H1 (cell line): ENCODE results near the gene ANKFN1. TPM values are rescaled to one million over a fixed set of nuclear protein-coding genes. Genes with fewer than 3 reads are reported as not detected.

Experiments used
- CTCF ChIA-PET: fragments of 300-600 bp; sonication (Branson Sonifier 250); formaldehyde crosslinking; loops from one replicate; lab custom pipeline; 2021; ENCODE audit not compliant: partially characterized antibody; lab: Charles Lee
- POLR2A ChIA-PET: fragments of 300-600 bp; sonication (Branson Sonifier 250); formaldehyde crosslinking; loops from one replicate; lab custom pipeline; 2021; ENCODE audit warnings: inconsistent platforms; ENCODE audit not compliant: partially characterized antibody; lab: Charles Lee
- DNase-seq, 2 experiments: peaks; one replicate each; pipeline versions ENCODE4 v3.0.0 to v3.0.0-alpha.2; 2010 to 2022; ENCODE audit warnings: low spot score in 2 of 2, low read depth in 1 of 2, mixed read lengths in 1 of 2
- FAIRE-seq: peaks from 2 replicates; lab custom pipeline; 2011; peaks lifted over from hg19 to GRCh38; lab: Jason Lieb, UNC
- H2AFZ ChIP-seq: 2 replicates; pipeline ENCODE4 v1.8.1; 2012; ENCODE audit warnings: low read length, inconsistent platforms
- H2AK5ac ChIP-seq: 2 replicates; pipeline ENCODE4 v1.6.1; 2013; ENCODE audit warnings: low read depth, low read length
- H2BK120ac ChIP-seq: replicated peaks from 2 replicates; pipeline ENCODE3; 2013; ENCODE audit warnings: low read depth, low read length, inconsistent platforms
- H2BK12ac ChIP-seq: 2 replicates; pipeline ENCODE4 v1.6.1; 2013; ENCODE audit warnings: low read depth, low read length
- H2BK15ac ChIP-seq: 2 replicates; pipeline ENCODE4 v1.6.1; 2013; ENCODE audit warnings: low read length
- H2BK20ac ChIP-seq: 2 replicates; pipeline ENCODE4 v1.6.1; 2013; ENCODE audit warnings: low read length
- H2BK5ac ChIP-seq: 2 replicates; pipeline ENCODE4 v1.6.1; 2013; ENCODE audit warnings: low read depth, low read length
- H3K14ac ChIP-seq: 2 replicates; pipeline ENCODE4 v1.6.1; 2013; ENCODE audit warnings: inconsistent platforms; ENCODE audit not compliant: insufficient read length
- H3K18ac ChIP-seq: 2 replicates; pipeline ENCODE4 v1.6.1; 2013; ENCODE audit warnings: low read length; ENCODE audit errors: extremely low read depth
- H3K23ac ChIP-seq: 2 replicates; pipeline ENCODE4 v1.6.1; 2013; ENCODE audit warnings: inconsistent platforms; ENCODE audit not compliant: insufficient read length
- H3K23me2 ChIP-seq: 2 replicates; pipeline ENCODE4 v1.6.1; 2013; ENCODE audit warnings: low read depth, low read length
- H3K27ac ChIP-seq: 2 replicates; pipeline ENCODE4 v1.6.1; 2011; ENCODE audit warnings: low read depth, low read length, inconsistent platforms
- H3K27me3 ChIP-seq, 4 experiments: replicated peaks in 1 of 4; 1 replicate in 1 of 4; 2 replicates in 3 of 4; pipeline versions ENCODE4 v1.6.1 to v1.8.1; 2011 to 2013; ENCODE audit warnings: low read length in 3 of 4, mild to moderate bottlenecking in 3 of 4, inconsistent platforms in 2 of 4, mixed read lengths in 2 of 4, moderate library complexity in 1 of 4; ENCODE audit not compliant: control insufficient read depth in 3 of 4, insufficient read depth in 3 of 4; ENCODE audit errors: extremely low read depth in 1 of 4
- H3K36me3 ChIP-seq, 4 experiments: 2 replicates each; pipeline versions ENCODE4 v1.6.1 to v1.8.1; 2011 to 2013; ENCODE audit warnings: mild to moderate bottlenecking in 4 of 4, low read length in 3 of 4, moderate library complexity in 2 of 4, control low read depth in 1 of 4, inconsistent platforms in 1 of 4; ENCODE audit not compliant: insufficient read depth in 4 of 4, control insufficient read depth in 2 of 4
- H3K4ac ChIP-seq: replicated peaks from 2 replicates; pipeline ENCODE3; 2013; ENCODE audit warnings: low read length, low read depth, mixed read lengths, inconsistent platforms; ENCODE audit not compliant: insufficient read length
- H3K4me1 ChIP-seq, 4 experiments: replicated peaks in 1 of 4; 1 replicate in 1 of 4; 2 replicates in 3 of 4; pipeline versions ENCODE4 v1.6.1 to v1.8.1; 2011 to 2013; ENCODE audit warnings: low read length in 3 of 4, inconsistent platforms in 2 of 4, mixed read lengths in 1 of 4; ENCODE audit not compliant: insufficient read depth in 4 of 4, control insufficient read depth in 3 of 4
- H3K4me2 ChIP-seq, 2 experiments: 2 replicates each; pipeline versions ENCODE4 v1.6.1 to v1.8.1; 2011 to 2013; ENCODE audit warnings: low read depth in 2 of 2, low read length in 2 of 2, control low read depth in 1 of 2, inconsistent platforms in 1 of 2, mild to moderate bottlenecking in 1 of 2; ENCODE audit not compliant: insufficient read depth in 1 of 2
- H3K4me3 ChIP-seq, 4 experiments: fragments of 200-600, 300-600 bp in 1 of 4; sonication (generic), shearing (Covaris generic), sonication (Bioruptor Twin) in 1 of 4; 2 replicates each; pipeline versions ENCODE4 v1.5.1 to v1.8.1; 2011 to 2016; ENCODE audit warnings: low read length in 4 of 4, low read depth in 3 of 4, control low read depth in 2 of 4, inconsistent platforms in 2 of 4, mild to moderate bottlenecking in 2 of 4, mixed read lengths in 1 of 4, moderate library complexity in 1 of 4; ENCODE audit not compliant: insufficient read depth in 2 of 4; ENCODE audit errors: extremely low read depth in 1 of 4
- H3K56ac ChIP-seq: replicated peaks from 2 replicates; pipeline ENCODE3; 2013; ENCODE audit warnings: low read depth, mild to moderate bottlenecking, mixed read lengths, low read length, inconsistent platforms; ENCODE audit not compliant: insufficient read length
- H3K79me1 ChIP-seq: 2 replicates; pipeline ENCODE4 v1.6.1; 2013; ENCODE audit warnings: low read depth, low read length, control low read depth
- H3K79me2 ChIP-seq, 2 experiments: 2 replicates each; pipeline versions ENCODE4 v1.6.1 to v1.8.1; 2012 to 2013; ENCODE audit warnings: low read length in 2 of 2, mild to moderate bottlenecking in 2 of 2, inconsistent platforms in 1 of 2; ENCODE audit not compliant: insufficient read depth in 2 of 2, control insufficient read depth in 1 of 2
- H3K9ac ChIP-seq, 4 experiments: replicated peaks in 1 of 4; 1 replicate in 1 of 4; 2 replicates in 3 of 4; pipeline versions ENCODE4 v1.6.1 to v1.8.1; 2011 to 2013; ENCODE audit warnings: low read depth in 3 of 4, low read length in 3 of 4, control low read depth in 2 of 4, mild to moderate bottlenecking in 2 of 4, moderate library complexity in 2 of 4, inconsistent platforms in 1 of 4; ENCODE audit errors: extremely low read depth in 1 of 4
- H3K9me3 ChIP-seq, 2 experiments: 2 replicates each; pipeline versions ENCODE4 v1.6.1 to v1.8.1; 2012 to 2013; ENCODE audit warnings: mild to moderate bottlenecking in 2 of 2, moderate library complexity in 2 of 2, control low read depth in 1 of 2, inconsistent platforms in 1 of 2, low read depth in 1 of 2, low read length in 1 of 2, mixed read lengths in 1 of 2; ENCODE audit not compliant: insufficient read depth in 2 of 2
- H4K20me1 ChIP-seq, 2 experiments: replicated peaks in 1 of 2; 2 replicates each; pipeline versions ENCODE3 to v1.8.1; 2011 to 2013; ENCODE audit warnings: inconsistent platforms in 2 of 2, low read length in 2 of 2, mild to moderate bottlenecking in 1 of 2; ENCODE audit not compliant: insufficient read depth in 2 of 2, control insufficient read depth in 1 of 2
- H4K5ac ChIP-seq: 2 replicates; pipeline ENCODE4 v1.6.1; 2013; ENCODE audit warnings: low read length, low read depth, mixed read lengths, inconsistent platforms; ENCODE audit not compliant: insufficient read length
- H4K8ac ChIP-seq: 2 replicates; pipeline ENCODE4 v1.8.0; 2013; ENCODE audit warnings: mild to moderate bottlenecking, moderate library complexity, low read length, inconsistent platforms; ENCODE audit not compliant: insufficient read depth; ENCODE audit errors: extremely low read depth
- H4K91ac ChIP-seq: replicated peaks from 2 replicates; pipeline ENCODE3; 2013; ENCODE audit warnings: low read length, mixed read lengths, inconsistent platforms; ENCODE audit not compliant: insufficient read length
- ASH2L ChIP-seq: fragments of 200-600, 300-600 bp; sonication (generic); IDR thresholded peaks from one replicate; pipeline ENCODE4 v1.7.1; 2017; ENCODE audit warnings: low read length
- MAFK ChIP-seq: IDR thresholded peaks from 2 replicates; pipeline ENCODE4 v1.6.1; 2012; ENCODE audit warnings: low read depth, mild to moderate bottlenecking, improper control_type of control experiment, low read length
- MAX ChIP-seq: IDR thresholded peaks from 2 replicates; pipeline ENCODE4 v1.6.1; 2012; ENCODE audit warnings: inconsistent platforms
- SRF ChIP-seq: IDR thresholded peaks from 2 replicates; pipeline ENCODE4 v1.6.1; 2011; ENCODE audit warnings: mild to moderate bottlenecking, low read depth, low read length, moderate library complexity
- TBP ChIP-seq: IDR thresholded peaks from 2 replicates; pipeline ENCODE4 v1.6.1; 2011; ENCODE audit warnings: low read depth, low read length, improper control_type of control experiment
- WGBS, 2 experiments: shearing (Covaris generic) in 1 of 2; methylation state at CpG; one replicate each; pipeline versions ENCODE4 v1.1.6 to v1.1.7; 2013 to 2015; ENCODE audit warnings: low lambda C conversion rate in 2 of 2, mixed read lengths in 2 of 2, inconsistent platforms in 1 of 2, low coverage in 1 of 2, missing lambda C conversion rate in 1 of 2; ENCODE audit not compliant: insufficient replicate concordance in 2 of 2, insufficient coverage in 1 of 2, insufficient read length in 1 of 2; ENCODE audit errors: extremely low coverage in 1 of 2, missing lambda C conversion rate in 1 of 2; 5-methylcytosine and 5-hydroxymethylcytosine counted together
- polyA plus RNA-seq, 7 experiments: library from polyadenylated mRNA; depleted of rRNA in 3 of 7; stranded (reverse) in 5 of 7; unstranded in 2 of 7; fragments of >200 nt in 5 of 7; fragments of 200-250 nt in 2 of 7; gene quantifications; 1 replicate in 5 of 7; 2 replicates in 1 of 7; 4 replicates in 1 of 7; pipeline versions ENCODE4 v1.2.1 to v1.2.3, GENCODE V29; 2011 to 2013; ENCODE audit warnings: missing spikeins in 2 of 7, mixed read lengths in 2 of 7
- total RNA-seq: library from RNA; stranded (reverse); fragmentation: NEBNext Ultra II Directional; extraction: Animal tissue kit (Norgen Biotek cat#: 25700); gene quantifications from 2 replicates; pipeline ENCODE4 v1.2.1, GENCODE V29; 2021

ANKFN1 gene
- total and polyA plus RNA-seq, 2 of the 8 experiments (the other 6 are each of a cell fraction or from before 2014, with no cell fraction given) = not detected

- WGBS, 2 experiments = 71% methylated on average over 2 of the region's 2 CpGs; no CpG with 5 or more reads in 1 of the 2 experiments
Observed at GRCh38 chr17:56488800-56489199, 335.5 kb downstream of the ANKFN1 start.

More at GRCh38 chr17:56488800-56489199, 335.5 kb downstream of the ANKFN1 start:
- no peak overlapping the region for H2AFZ ChIP-seq
- no peak overlapping the region for H3K4me3 ChIP-seq
- no peak overlapping the region for H4K91ac ChIP-seq
- H4K5ac ChIP-seq = no peak overlapping the region
- no peaks in the 10 kb centered on the region for H3K9me3 ChIP-seq
- H3K4me1 ChIP-seq = no peaks in the 10 kb centered on the region
- no peak overlapping the region for H3K4ac ChIP-seq
- DNase-seq (no peak), FAIRE-seq (no peak)
- H2BK15ac ChIP-seq = no peak overlapping the region
- H3K4me2 ChIP-seq = no peak overlapping the region
- H2AK5ac ChIP-seq = no peak overlapping the region
- ChIA-PET CTCF (interaction anchor here (0.7 kb wide), 1 partner anchor 165 kb away, joined by 3 read pairs; no protein-coding TSS in a partner anchor), POLR2A (no interaction called here)
- no peak overlapping the region for H2BK20ac ChIP-seq
- H3K36me3 ChIP-seq = no peaks in the 10 kb centered on the region
- no peaks in the 10 kb centered on the region for H3K79me1 ChIP-seq
- H3K23ac ChIP-seq = no peak overlapping the region
- H4K8ac ChIP-seq = no peak overlapping the region
- H3K23me2 ChIP-seq = no peaks in the 10 kb centered on the region
- TF ChIP-seq MAFK (no peak), SRF (no peak), TBP (no peak), MAX (no peak), ASH2L (no peak)
- H2BK120ac ChIP-seq = no peak overlapping the region
- no peak overlapping the region for H3K18ac ChIP-seq
- no peaks in the 10 kb centered on the region for H4K20me1 ChIP-seq
- H3K27ac ChIP-seq = no peak overlapping the region
- H2BK5ac ChIP-seq = no peak overlapping the region
- peaks cover 0 to 1% (median 0%) of the 10 kb centered on the region in 4 experiments; a peak in 1 of 7 replicates for H3K27me3 ChIP-seq
- H3K14ac ChIP-seq = no peak overlapping the region
- no peak overlapping the region for H3K9ac ChIP-seq
- H3K56ac ChIP-seq = no peak overlapping the region
- H2BK12ac ChIP-seq = no peak overlapping the region
- no peaks in the 10 kb centered on the region for H3K79me2 ChIP-seq
